ENCODE measurements around the gene ZKSCAN7.

ZKSCAN7 gene

DNA sequence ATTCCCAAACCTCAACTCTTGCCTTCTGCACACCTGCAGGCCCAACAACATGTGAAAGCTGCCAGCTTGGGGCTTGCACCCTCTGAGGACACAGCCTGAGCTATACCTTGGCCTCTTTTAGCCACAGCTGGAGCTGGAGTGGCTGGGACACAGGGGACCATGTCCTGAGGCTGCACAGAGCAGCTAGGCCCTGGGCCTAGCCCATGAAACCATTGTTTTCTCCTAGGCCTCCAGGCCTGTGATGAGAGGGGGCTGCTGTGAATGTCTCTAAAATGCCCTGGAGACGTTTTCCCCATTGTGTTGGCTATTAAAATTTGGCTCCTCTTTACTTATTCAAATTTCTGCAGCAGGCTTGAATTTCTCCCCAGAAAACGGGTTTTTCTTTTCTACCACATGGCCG lies 7.2 kb downstream of the ZKSCAN7 start:
- H3K4me3 ChIP-seq (ENCODE audit: insufficient read depth, low read length, poor library complexity, severe bottlenecking) = no peak overlapping the region

DNA sequence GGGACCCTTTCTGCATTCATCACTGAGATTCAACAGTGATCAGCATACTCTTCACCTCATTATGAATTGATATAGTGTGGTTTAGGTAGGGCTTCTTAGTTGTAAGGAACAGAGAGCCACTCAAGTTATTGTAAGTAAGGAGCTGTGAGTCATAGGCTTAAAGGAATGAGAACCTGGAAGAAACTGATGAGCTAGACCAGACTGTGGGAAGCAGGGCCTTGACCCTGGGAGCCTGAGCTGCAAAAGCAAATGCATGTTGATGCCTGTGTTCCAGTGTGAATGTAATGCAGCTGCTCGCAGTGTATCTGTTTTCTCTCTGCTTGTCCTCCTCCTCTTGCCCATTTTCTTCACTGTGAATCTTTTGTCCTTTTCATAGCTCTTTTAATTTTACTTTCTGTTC lies 13.6 kb downstream of the ZKSCAN7 start:
- no peak overlapping the region for H2AFZ ChIP-seq (ENCODE audit: low read depth, low read length, severe bottlenecking)
- no peak overlapping the region for H3K9ac ChIP-seq (ENCODE audit: low read length)
- no peaks in the 10 kb centered on the region for H3K9me2 ChIP-seq (replicated peaks; ENCODE audit: insufficient read depth, low read length)
- H3K36me3 ChIP-seq (ENCODE audit: low read length) = no peaks in the 10 kb centered on the region
- no peaks in the 10 kb centered on the region for H3F3A ChIP-seq (ENCODE audit: insufficient read depth)
- peaks cover 18% of the 10 kb centered on the region; the same call in 1 of the 2 replicates for H3K9me3 ChIP-seq (ENCODE audit: insufficient read depth, low read length)
- no peak overlapping the region for H3K4me3 ChIP-seq (ENCODE audit: insufficient read depth, low read length, poor library complexity, severe bottlenecking)
- H4K20me1 ChIP-seq (ENCODE audit: low read depth, low read length) = no peaks in the 10 kb centered on the region
- H3K27me3 ChIP-seq (ENCODE audit: low read length) = no peaks in the 10 kb centered on the region
- H3K4me2 ChIP-seq (ENCODE audit: low read depth, low read length, poor library complexity, severe bottlenecking) = no peak overlapping the region
- no peak overlapping the region for H3K27ac ChIP-seq (ENCODE audit: low read depth, low read length)
- TF ChIP-seq, protein P1, sequence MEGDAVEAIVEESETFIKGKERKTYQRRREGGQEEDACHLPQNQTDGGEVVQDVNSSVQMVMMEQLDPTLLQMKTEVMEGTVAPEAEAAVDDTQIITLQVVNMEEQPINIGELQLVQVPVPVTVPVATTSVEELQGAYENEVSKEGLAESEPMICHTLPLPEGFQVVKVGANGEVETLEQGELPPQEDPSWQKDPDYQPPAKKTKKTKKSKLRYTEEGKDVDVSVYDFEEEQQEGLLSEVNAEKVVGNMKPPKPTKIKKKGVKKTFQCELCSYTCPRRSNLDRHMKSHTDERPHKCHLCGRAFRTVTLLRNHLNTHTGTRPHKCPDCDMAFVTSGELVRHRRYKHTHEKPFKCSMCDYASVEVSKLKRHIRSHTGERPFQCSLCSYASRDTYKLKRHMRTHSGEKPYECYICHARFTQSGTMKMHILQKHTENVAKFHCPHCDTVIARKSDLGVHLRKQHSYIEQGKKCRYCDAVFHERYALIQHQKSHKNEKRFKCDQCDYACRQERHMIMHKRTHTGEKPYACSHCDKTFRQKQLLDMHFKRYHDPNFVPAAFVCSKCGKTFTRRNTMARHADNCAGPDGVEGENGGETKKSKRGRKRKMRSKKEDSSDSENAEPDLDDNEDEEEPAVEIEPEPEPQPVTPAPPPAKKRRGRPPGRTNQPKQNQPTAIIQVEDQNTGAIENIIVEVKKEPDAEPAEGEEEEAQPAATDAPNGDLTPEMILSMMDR (IDR thresholded peaks at IDR 0.05; ENCODE audit: insufficient read depth, low read length, poor library complexity, severe bottlenecking) = no peak
- TF ChIP-seq EZH2phosphoT487 (conservative IDR thresholded peaks at IDR 0.05; ENCODE audit: low read length) = no peak
- H3K79me2 ChIP-seq (ENCODE audit: insufficient read depth, low read length) = no peaks in the 10 kb centered on the region

More for the DNA sequence above, 7.2 kb downstream of the ZKSCAN7 start:
- Histone ChIP-seq H3K9ac (ENCODE audit: low read length) (no peak overlapping the region), H3K27ac (ENCODE audit: low read depth, low read length) (no peak overlapping the region), H3F3A (ENCODE audit: insufficient read depth) (no peaks in the 10 kb centered on the region), H3K4me2 (ENCODE audit: low read depth, low read length, poor library complexity, severe bottlenecking) (no peak overlapping the region), H3K36me3 (ENCODE audit: low read length) (no peaks in the 10 kb centered on the region), H3K79me2 (ENCODE audit: insufficient read depth, low read length) (no peaks in the 10 kb centered on the region), H3K9me2 (replicated peaks; ENCODE audit: insufficient read depth, low read length) (no peaks in the 10 kb centered on the region), H2AFZ (ENCODE audit: low read depth, low read length, severe bottlenecking) (no peak overlapping the region), H3K9me3 (ENCODE audit: insufficient read depth, low read length) (peaks cover 3% of the 10 kb centered on the region; the same call in 1 of the 2 replicates), H4K20me1 (ENCODE audit: low read depth, low read length) (no peaks in the 10 kb centered on the region), H3K27me3 (ENCODE audit: low read length) (no peaks in the 10 kb centered on the region)
- TF ChIP-seq, protein P1 (IDR thresholded peaks at IDR 0.05; ENCODE audit: insufficient read depth, low read length, poor library complexity, severe bottlenecking) = no peak
- TF ChIP-seq EZH2phosphoT487 (conservative IDR thresholded peaks at IDR 0.05; ENCODE audit: low read length) = no peak

DNA sequence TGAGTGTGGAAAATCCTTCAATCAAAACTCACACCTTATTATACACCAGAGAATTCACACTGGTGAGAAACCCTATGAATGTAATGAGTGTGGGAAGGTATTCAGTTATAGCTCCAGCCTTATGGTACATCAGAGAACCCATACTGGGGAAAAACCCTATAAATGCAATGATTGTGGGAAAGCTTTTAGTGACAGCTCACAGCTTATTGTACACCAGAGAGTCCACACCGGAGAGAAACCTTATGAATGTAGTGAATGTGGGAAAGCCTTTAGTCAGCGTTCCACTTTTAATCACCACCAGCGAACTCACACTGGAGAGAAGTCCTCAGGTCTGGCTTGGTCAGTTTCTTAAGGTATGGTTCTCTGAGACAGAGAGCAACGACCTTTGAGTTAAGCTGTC lies 16.0 kb downstream of the ZKSCAN7 start:
- TF ChIP-seq EZH2phosphoT487 (conservative IDR thresholded peaks at IDR 0.05; ENCODE audit: low read length) = no peak
- TF ChIP-seq, protein P1 (IDR thresholded peaks at IDR 0.05; ENCODE audit: insufficient read depth, low read length, poor library complexity, severe bottlenecking) = no peak
- H3K27ac ChIP-seq (ENCODE audit: low read depth, low read length) = no peak overlapping the region
- no peaks in the 10 kb centered on the region for H3K9me2 ChIP-seq (replicated peaks; ENCODE audit: insufficient read depth, low read length)
- no peaks in the 10 kb centered on the region for H4K20me1 ChIP-seq (ENCODE audit: low read depth, low read length)
- no peak overlapping the region for H3K9ac ChIP-seq (ENCODE audit: low read length)
- peaks cover 18% of the 10 kb centered on the region; the same call in 1 of the 2 replicates for H3K9me3 ChIP-seq (ENCODE audit: insufficient read depth, low read length)
- H3K36me3 ChIP-seq (ENCODE audit: low read length) = no peaks in the 10 kb centered on the region
- H3K4me2 ChIP-seq (ENCODE audit: low read depth, low read length, poor library complexity, severe bottlenecking) = no peak overlapping the region
- H3F3A ChIP-seq (ENCODE audit: insufficient read depth) = no peaks in the 10 kb centered on the region
- H3K27me3 ChIP-seq (ENCODE audit: low read length) = no peaks in the 10 kb centered on the region
- no peaks in the 10 kb centered on the region for H3K79me2 ChIP-seq (ENCODE audit: insufficient read depth, low read length)
- no peak overlapping the region for H2AFZ ChIP-seq (ENCODE audit: low read depth, low read length, severe bottlenecking)
- H3K4me3 ChIP-seq (ENCODE audit: insufficient read depth, low read length, poor library complexity, severe bottlenecking) = no peak overlapping the region
